GM18508 (cell line): Measurements from ENCODE around the gene TMEM214.

Experiments
- ATAC-seq: cut with Tn5 transposase; IDR thresholded peaks from one replicate; pipeline ENCODE4 v1.9.1; 2021; ENCODE audit warnings: moderate number of reproducible peaks; ENCODE audit not compliant: insufficient read depth, unreplicated experiment

Gene TMEM214, protein sequence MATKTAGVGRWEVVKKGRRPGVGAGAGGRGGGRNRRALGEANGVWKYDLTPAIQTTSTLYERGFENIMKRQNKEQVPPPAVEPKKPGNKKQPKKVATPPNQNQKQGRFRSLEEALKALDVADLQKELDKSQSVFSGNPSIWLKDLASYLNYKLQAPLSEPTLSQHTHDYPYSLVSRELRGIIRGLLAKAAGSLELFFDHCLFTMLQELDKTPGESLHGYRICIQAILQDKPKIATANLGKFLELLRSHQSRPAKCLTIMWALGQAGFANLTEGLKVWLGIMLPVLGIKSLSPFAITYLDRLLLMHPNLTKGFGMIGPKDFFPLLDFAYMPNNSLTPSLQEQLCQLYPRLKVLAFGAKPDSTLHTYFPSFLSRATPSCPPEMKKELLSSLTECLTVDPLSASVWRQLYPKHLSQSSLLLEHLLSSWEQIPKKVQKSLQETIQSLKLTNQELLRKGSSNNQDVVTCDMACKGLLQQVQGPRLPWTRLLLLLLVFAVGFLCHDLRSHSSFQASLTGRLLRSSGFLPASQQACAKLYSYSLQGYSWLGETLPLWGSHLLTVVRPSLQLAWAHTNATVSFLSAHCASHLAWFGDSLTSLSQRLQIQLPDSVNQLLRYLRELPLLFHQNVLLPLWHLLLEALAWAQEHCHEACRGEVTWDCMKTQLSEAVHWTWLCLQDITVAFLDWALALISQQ

GRCh38 chr2:27032495-27033252 lies at the start of gene TMEM214:
Gene TMEM214 (plus strand): TSS chr2:27032965. CDS start chr2:27033016, 51 bp downstream.
- ATAC-seq, result no peak

GRCh38 chr2:26983746-26984145 lies 49.0 kb upstream of the TMEM214 start:
- ATAC-seq, result no peak

- ATAC-seq, result no peak
Measured at GRCh38 chr2:26985807-26986206, 47.0 kb upstream of the TMEM214 start.

GRCh38 chr2:26986576-26986975 lies 46.2 kb upstream of the TMEM214 start:
- no peak for ATAC-seq

- no peak for ATAC-seq
Measured at GRCh38 chr2:26988058-26988860, 44.5 kb upstream of the TMEM214 start.

- ATAC-seq, result no peak
Measured at GRCh38 chr2:26989156-26989555, 43.6 kb upstream of the TMEM214 start.

DNA sequence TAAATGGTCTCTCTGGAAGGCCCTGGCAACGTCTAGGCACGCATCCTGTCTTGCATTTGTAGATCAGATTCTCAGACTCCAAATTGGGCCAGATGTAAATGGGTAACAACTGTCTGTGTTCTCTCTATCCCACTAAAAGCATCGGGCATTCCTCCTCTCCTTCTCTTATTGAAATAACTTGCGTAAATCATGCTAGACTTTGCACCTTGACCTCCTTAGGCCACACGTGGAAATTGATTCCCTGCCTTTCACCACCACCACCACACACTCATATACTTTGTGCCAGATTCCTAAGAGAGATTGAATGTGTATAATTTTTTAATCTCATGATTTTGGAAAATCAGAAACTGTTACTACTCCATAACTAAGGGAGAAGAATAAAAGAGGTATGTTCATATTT lies 41.0 kb upstream of the TMEM214 start:
- ATAC-seq, result no peak

DNA sequence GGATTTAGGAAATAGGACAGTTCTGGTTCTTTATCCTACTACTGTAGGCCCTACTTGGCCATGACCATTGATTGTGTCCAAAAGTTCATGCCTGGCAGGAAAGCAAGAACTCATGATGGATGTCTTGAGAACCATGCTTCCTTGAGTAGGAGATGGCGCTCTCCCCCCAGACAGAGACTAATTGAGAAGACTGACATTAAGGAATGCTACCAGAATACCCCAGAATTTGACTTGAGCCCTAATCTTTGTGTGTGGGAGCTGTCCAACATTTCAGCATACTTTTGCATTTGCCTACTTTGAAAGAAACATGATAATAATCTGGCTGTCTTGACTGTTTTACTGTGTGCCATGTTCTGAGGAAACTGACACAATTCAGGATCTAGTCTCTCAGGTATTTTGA lies 39.0 kb upstream of the TMEM214 start:
- ATAC-seq, result no peak

GRCh38 chr2:26994983-26995382 lies 37.8 kb upstream of the TMEM214 start:
- no peak for ATAC-seq

- no peak for ATAC-seq
Measured at GRCh38 chr2:26997394-26997793, 35.4 kb upstream of the TMEM214 start.

GRCh38 chr2:26998323-26998722 lies 34.4 kb upstream of the TMEM214 start:
- ATAC-seq, result no peak

GRCh38 chr2:27000228-27000627 lies 32.5 kb upstream of the TMEM214 start:
- no peak for ATAC-seq

DNA sequence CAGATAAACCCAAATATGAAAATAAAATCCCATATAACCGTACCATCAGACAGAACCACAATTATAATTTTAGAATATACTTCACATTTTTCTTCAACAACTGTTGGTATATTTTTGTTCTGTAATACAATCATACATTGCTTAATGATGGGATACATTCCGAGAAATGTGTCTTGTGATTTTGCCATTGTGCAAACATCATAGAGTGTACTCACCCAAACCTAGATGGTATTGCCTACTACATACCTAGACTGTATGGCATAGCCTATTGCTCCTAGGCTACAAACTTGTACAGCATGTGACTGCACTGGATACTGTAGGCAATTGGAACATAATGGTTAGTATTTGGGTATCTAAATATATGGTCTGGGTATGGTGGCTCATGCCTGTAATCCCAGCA lies 31.8 kb upstream of the TMEM214 start:
- ATAC-seq, result no peak

GRCh38 chr2:27001950-27002349 lies 30.8 kb upstream of the TMEM214 start:
- ATAC-seq, result no peak

- ATAC-seq, result no peak
Measured at GRCh38 chr2:27003007-27003406, 29.8 kb upstream of the TMEM214 start.

DNA sequence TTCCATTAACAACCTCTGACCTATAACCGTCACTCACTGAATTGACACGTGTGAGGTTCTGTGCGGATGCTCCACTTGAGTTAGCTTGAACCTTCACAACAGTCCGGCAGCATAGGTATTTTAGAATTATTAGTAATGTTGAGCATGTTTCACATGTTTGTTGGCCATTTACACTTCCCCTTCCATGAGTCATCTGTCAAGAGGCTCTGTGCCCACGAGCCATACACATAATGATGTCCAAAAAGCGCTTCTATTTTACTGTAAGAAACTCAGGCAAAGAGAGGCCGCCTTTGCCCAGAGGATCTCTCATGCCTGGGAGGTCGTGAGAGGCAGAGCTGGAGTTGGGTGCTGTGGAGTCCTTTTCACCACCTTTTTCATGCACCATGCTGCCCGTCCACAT lies 28.9 kb upstream of the TMEM214 start:
- no peak for ATAC-seq

DNA sequence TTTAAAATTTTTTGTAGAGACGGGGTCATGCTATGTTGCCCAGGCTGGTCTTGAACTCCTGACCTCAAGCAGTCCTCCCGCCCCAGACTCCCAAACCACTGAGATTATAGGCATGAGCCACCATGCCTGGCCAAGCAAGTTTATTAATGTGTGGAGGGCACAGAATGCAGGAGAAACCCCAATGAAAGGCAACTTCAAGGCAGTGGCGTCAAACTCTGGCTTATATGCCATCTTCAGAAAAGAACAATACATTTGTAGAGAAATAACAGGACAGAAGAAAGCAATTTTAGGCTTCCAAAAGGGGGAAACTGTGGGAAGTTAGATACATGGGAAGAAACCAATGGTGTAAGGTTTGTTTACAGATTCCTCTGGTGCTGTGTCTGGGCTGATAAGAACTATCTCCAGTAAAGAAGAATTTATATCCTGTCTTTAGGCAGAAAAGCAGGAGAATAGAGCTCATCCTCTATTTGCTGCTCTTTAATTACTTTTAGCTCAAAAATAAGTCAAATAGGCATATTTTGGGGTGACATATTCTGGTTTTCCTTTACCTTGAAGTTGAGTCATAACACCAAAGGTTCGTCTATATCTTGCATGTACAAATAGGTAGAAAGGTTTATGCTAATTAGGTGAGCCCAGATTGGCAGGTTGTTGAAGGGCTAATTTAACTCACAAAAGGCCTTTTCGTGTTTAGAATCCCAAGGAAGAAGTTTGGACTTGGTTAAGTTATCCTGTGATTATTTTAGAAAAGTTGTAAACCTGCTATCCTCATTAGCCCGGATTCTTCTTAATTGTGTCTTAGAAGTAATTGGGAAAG lies 26.0 kb upstream of the TMEM214 start:
- no peak for ATAC-seq

GRCh38 chr2:27007416-27008374 lies 25.1 kb upstream of the TMEM214 start:
- ATAC-seq, result no peak
